Activated CD4-positive, alpha-beta T cell treated with anti-CD3 and anti-CD28 coated beads for 24 hours (primary cell): ENCODE data around the gene KDR.

Source experiments
- DNase-seq, 2 donors: peaks; one replicate each; pipeline ENCODE4 v3.0.0-alpha.2; 2020; ENCODE audit warnings: low read depth in 2 of 2

Gene KDR

GRCh38 chr4:55123791-55124190 is 1.6 kb downstream of the KDR start:
- no peak for DNase-seq

GRCh38 chr4:55122235-55122634 is 3.2 kb downstream of the KDR start:
- no peak for DNase-seq

- DNase-seq: no peak
Measured at GRCh38 chr4:55121246-55121645, 4.1 kb downstream of the KDR start.

- no peak for DNase-seq
Measured at GRCh38 chr4:55118397-55118796, 7.0 kb downstream of the KDR start.

GRCh38 chr4:55117511-55117910 is 7.9 kb downstream of the KDR start:
- DNase-seq: no peak

- DNase-seq: no peak
Measured at GRCh38 chr4:55116450-55116849, 8.9 kb downstream of the KDR start.

- no peak for DNase-seq
Measured at GRCh38 chr4:55111601-55112000, 13.8 kb downstream of the KDR start.

- DNase-seq: no peak
Measured at GRCh38 chr4:55110131-55110530, 15.3 kb downstream of the KDR start.

- DNase-seq: no peak
Measured at GRCh38 chr4:55107054-55107453, 18.3 kb downstream of the KDR start.

GRCh38 chr4:55103224-55103623 is 22.2 kb downstream of the KDR start:
- DNase-seq: no peak

GRCh38 chr4:55099816-55100215 is 25.6 kb downstream of the KDR start:
- DNase-seq: no peak

- DNase-seq: no peak
Measured at GRCh38 chr4:55098456-55099204, 26.8 kb downstream of the KDR start.

- no peak for DNase-seq
Measured at GRCh38 chr4:55096619-55097018, 28.8 kb downstream of the KDR start.

GRCh38 chr4:55096045-55096444 is 29.4 kb downstream of the KDR start:
- DNase-seq: no peak

- DNase-seq: no peak
Measured at GRCh38 chr4:55092504-55092903, 32.9 kb downstream of the KDR start.

- DNase-seq: no peak
Measured at GRCh38 chr4:55089916-55090315, 35.5 kb downstream of the KDR start.

- no peak for DNase-seq
Measured at GRCh38 chr4:55087913-55088260, 37.5 kb downstream of the KDR start.

- DNase-seq: no peak
Measured at GRCh38 chr4:55087009-55087912, 38.1 kb downstream of the KDR start.

GRCh38 chr4:55086578-55086977 is 38.8 kb downstream of the KDR start:
- no peak for DNase-seq

- no peak for DNase-seq
Measured at GRCh38 chr4:55083735-55084134, 41.7 kb downstream of the KDR start.

GRCh38 chr4:55082756-55083155 is 42.6 kb downstream of the KDR start:
- DNase-seq: no peak

- no peak for DNase-seq
Measured at GRCh38 chr4:55080174-55080865, 45.1 kb downstream of the KDR start.
